ENCODE measurements around the gene SLC5A11. TPM values are rescaled to one million over a fixed set of nuclear protein-coding genes. Genes with fewer than 3 reads are reported as not detected.
"Not testable (repeated sequence)": the region's sequence is repeated elsewhere in the genome, so short reads cannot be mapped to it uniquely, and the experiment has no call there.

Gene SLC5A11
- total RNA-seq, 2 donors from 2014 or later, result not detected

GRCh38 chr16:24883714-24884151 lies 38.0 kb downstream of the SLC5A11 start:
- no peaks in the 10 kb centered on the region for H3K27me3 ChIP-seq (replicated peaks; ENCODE audit: insufficient read depth)
- TF ChIP-seq CTCF (IDR thresholded peaks at IDR 0.05) (no peak), POLR2AphosphoS5 (IDR thresholded peaks at IDR 0.05) (no peak), POLR2A (IDR thresholded peaks at IDR 0.05) (no peak)
- no peaks in the 10 kb centered on the region for H3K4me1 ChIP-seq (replicated peaks)
- no peak overlapping the region for H3K27ac ChIP-seq
- no peak for DNase-seq (ENCODE audit: low spot score)
- no peak overlapping the region for H3K4me3 ChIP-seq
- WGBS, result 71% methylated on average over 12 of the region's 12 CpGs
- H3K36me3 ChIP-seq, result no peaks in the 10 kb centered on the region
- intact Hi-C loops (cut with DNase I), result no loop called here
- H3K9me3 ChIP-seq, result no peaks in the 10 kb centered on the region

- no peaks in the 10 kb centered on the region for H3K9me3 ChIP-seq
- no peaks in the 10 kb centered on the region for H3K4me1 ChIP-seq (replicated peaks)
- no peak overlapping the region for H3K4me3 ChIP-seq
- WGBS, result 94% methylated on average over 2 of the region's 2 CpGs
- no peak overlapping the region for H3K27ac ChIP-seq
- H3K27me3 ChIP-seq (replicated peaks; ENCODE audit: insufficient read depth), result no peaks in the 10 kb centered on the region
- TF ChIP-seq CTCF (IDR thresholded peaks at IDR 0.05) (no peak), POLR2AphosphoS5 (IDR thresholded peaks at IDR 0.05) (no peak)
- intact Hi-C loops (cut with DNase I), result no loop called here
- no peaks in the 10 kb centered on the region for H3K36me3 ChIP-seq
- DNase-seq (ENCODE audit: low spot score), result no peak
These were observed 41.7 kb downstream of the SLC5A11 start for GRCh38 chr16:24887472-24887871.

- Histone ChIP-seq H3K27ac (no peak overlapping the region), H3K4me3 (no peak overlapping the region), H3K4me1 (replicated peaks) (no peaks in the 10 kb centered on the region), H3K9me3 (no peaks in the 10 kb centered on the region), H3K27me3 (replicated peaks; ENCODE audit: insufficient read depth) (no peaks in the 10 kb centered on the region), H3K36me3 (no peaks in the 10 kb centered on the region)
- no peak for DNase-seq (ENCODE audit: low spot score)
- intact Hi-C loops (cut with DNase I), result no loop called here
- TF ChIP-seq CTCF (IDR thresholded peaks at IDR 0.05) (no peak), POLR2A (IDR thresholded peaks at IDR 0.05) (no peak), POLR2AphosphoS5 (IDR thresholded peaks at IDR 0.05) (no peak)
- WGBS, result 86% methylated on average over 13 of the region's 13 CpGs
These were observed 45.0 kb downstream of the SLC5A11 start for GRCh38 chr16:24890746-24891145.

GRCh38 chr16:24896439-24896838 lies 50.7 kb downstream of the SLC5A11 start:
- Histone ChIP-seq H3K4me1 (replicated peaks) (no peaks in the 10 kb centered on the region), H3K4me3 (no peak overlapping the region), H3K27me3 (replicated peaks; ENCODE audit: insufficient read depth) (no peaks in the 10 kb centered on the region), H3K27ac (no peak overlapping the region), H3K36me3 (no peaks in the 10 kb centered on the region), H3K9me3 (no peaks in the 10 kb centered on the region)
- intact Hi-C loops (cut with DNase I), result no loop called here
- DNase-seq (ENCODE audit: low spot score), result no peak
- TF ChIP-seq POLR2AphosphoS5 (IDR thresholded peaks at IDR 0.05) (no peak), POLR2A (IDR thresholded peaks at IDR 0.05) (no peak), CTCF (IDR thresholded peaks at IDR 0.05) (no peak)
- WGBS, result 86% methylated on average over 1 of the region's 1 CpG

- WGBS, result 76% methylated on average over 2 of the region's 2 CpGs
- H3K4me3 ChIP-seq; intact Hi-C loops (cut with DNase I); H3K27ac ChIP-seq; H3K9me3 ChIP-seq; H3K4me1 ChIP-seq (replicated peaks); DNase-seq (ENCODE audit: low spot score); H3K36me3 ChIP-seq; H3K27me3 ChIP-seq (replicated peaks; ENCODE audit: insufficient read depth): not testable (repeated sequence)
These were observed 51.8 kb downstream of the SLC5A11 start for GRCh38 chr16:24897522-24897921.

All from prostate gland (tissue), 2 donors.